Spleen (tissue), 7 donors: ENCODE results near the gene GTSF1L.

Experiments used
- POLR2A ChIP-seq, 3 donors: fragments of 450-650 bp; IDR thresholded peaks; one replicate each; pipeline ENCODE4 v1.5.1; 2017; ENCODE audit warnings: antibody characterized with exemption in 3 of 3, mild to moderate bottlenecking in 1 of 3
- POLR2AphosphoS5 ChIP-seq, 3 donors: sonication (generic); formaldehyde crosslinking; IDR thresholded peaks; one replicate each; pipeline ENCODE4 v1.5.1; 2017; ENCODE audit warnings: antibody characterized with exemption in 3 of 3
- TF ChIP-seq, protein P1 (sequence below), 11 experiments: fragments of 200-600 bp in 7 of 11; fragments of 450-650 bp in 4 of 11; sonication (generic) in 4 of 11; IDR thresholded peaks in 8 of 11; conservative IDR thresholded peaks in 3 of 11; 1 replicate in 7 of 11; 2 replicates in 4 of 11; pipeline versions ENCODE4 v1.4.0 to v1.8.0; 2016 to 2021; ENCODE audit warnings: antibody characterized with exemption in 11 of 11, inconsistent platforms in 4 of 11, mild to moderate bottlenecking in 1 of 11
- donor health status: DM: no; HTN: no; CAD: no; lungs with moderate emphysema.
- donor health status: DM: no; HTN: no; CAD: no.
- donor health status: DM: no; HTN: no; CAD: no.

DNA sequence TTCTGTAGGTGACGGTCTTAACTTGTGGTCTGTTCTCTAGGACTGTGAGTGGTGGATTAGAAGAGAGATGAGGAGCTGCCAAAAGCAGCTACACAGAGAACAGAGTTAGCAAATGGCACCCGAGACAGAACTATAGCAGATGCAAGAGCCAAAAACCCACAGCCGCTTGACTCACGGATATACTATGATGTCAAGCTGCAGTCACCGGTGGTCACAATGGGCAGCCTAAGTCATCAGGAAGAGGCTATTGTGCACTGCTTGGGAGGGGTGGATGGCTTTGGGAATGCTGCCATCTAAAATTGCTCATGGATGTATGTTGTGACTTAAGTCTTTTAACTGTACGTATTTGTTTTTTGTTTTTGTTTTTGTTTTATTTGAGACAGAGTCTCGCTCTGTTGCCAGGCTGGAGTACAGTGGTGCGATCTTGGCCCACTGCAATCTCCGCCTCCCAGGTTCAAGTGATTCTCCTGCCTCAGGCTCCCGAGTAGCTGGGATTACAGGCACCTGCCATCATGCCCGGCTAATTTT lies at the start of gene GTSF1L:
- TF ChIP-seq POLR2A (IDR thresholded peaks at IDR 0.05) (no peak), POLR2AphosphoS5 (IDR thresholded peaks at IDR 0.05) (no peak)
- TF ChIP-seq, protein P1, sequence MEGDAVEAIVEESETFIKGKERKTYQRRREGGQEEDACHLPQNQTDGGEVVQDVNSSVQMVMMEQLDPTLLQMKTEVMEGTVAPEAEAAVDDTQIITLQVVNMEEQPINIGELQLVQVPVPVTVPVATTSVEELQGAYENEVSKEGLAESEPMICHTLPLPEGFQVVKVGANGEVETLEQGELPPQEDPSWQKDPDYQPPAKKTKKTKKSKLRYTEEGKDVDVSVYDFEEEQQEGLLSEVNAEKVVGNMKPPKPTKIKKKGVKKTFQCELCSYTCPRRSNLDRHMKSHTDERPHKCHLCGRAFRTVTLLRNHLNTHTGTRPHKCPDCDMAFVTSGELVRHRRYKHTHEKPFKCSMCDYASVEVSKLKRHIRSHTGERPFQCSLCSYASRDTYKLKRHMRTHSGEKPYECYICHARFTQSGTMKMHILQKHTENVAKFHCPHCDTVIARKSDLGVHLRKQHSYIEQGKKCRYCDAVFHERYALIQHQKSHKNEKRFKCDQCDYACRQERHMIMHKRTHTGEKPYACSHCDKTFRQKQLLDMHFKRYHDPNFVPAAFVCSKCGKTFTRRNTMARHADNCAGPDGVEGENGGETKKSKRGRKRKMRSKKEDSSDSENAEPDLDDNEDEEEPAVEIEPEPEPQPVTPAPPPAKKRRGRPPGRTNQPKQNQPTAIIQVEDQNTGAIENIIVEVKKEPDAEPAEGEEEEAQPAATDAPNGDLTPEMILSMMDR (IDR thresholded peaks at IDR 0.05 in 8 of 11, conservative IDR thresholded peaks at IDR 0.05 in 3 of 11): no peak
